Measurements from ENCODE around the gene N4BP3.

N4BP3 gene

GRCh38 chr5:178094345-178094744 is 19.0 kb upstream of the N4BP3 start:
- in situ Hi-C loops (cut with MboI; ENCODE audit: low sequenced_read_pairs): no loop called here

GRCh38 chr5:178098685-178099084 is 14.6 kb upstream of the N4BP3 start:
- in situ Hi-C loops (cut with MboI; ENCODE audit: low sequenced_read_pairs): no loop called here

- in situ Hi-C loops (cut with MboI; ENCODE audit: low sequenced_read_pairs): no loop called here
Observed at GRCh38 chr5:178103612-178104011, 9.7 kb upstream of the N4BP3 start.

- in situ Hi-C loops (cut with MboI; ENCODE audit: low sequenced_read_pairs): no loop called here
Observed at GRCh38 chr5:178104492-178104891, 8.8 kb upstream of the N4BP3 start.

- in situ Hi-C loops (cut with MboI; ENCODE audit: low sequenced_read_pairs): no loop called here
Observed at GRCh38 chr5:178106086-178106485, 7.2 kb upstream of the N4BP3 start.

- in situ Hi-C loops (cut with MboI; ENCODE audit: low sequenced_read_pairs): no loop called here
Observed at GRCh38 chr5:178106556-178107239, 6.6 kb upstream of the N4BP3 start.

GRCh38 chr5:178107756-178108310 is 5.5 kb upstream of the N4BP3 start:
- in situ Hi-C loops (cut with MboI; ENCODE audit: low sequenced_read_pairs): no loop called here

GRCh38 chr5:178108446-178108845 is 4.9 kb upstream of the N4BP3 start:
- in situ Hi-C loops (cut with MboI; ENCODE audit: low sequenced_read_pairs): no loop called here

GRCh38 chr5:178108966-178109365 is 4.4 kb upstream of the N4BP3 start:
- in situ Hi-C loops (cut with MboI; ENCODE audit: low sequenced_read_pairs): no loop called here

- in situ Hi-C loops (cut with MboI; ENCODE audit: low sequenced_read_pairs): no loop called here
Observed at GRCh38 chr5:178110511-178110910, 2.8 kb upstream of the N4BP3 start.

- in situ Hi-C loops (cut with MboI; ENCODE audit: low sequenced_read_pairs): no loop called here
Observed at GRCh38 chr5:178111925-178112324, 1.4 kb upstream of the N4BP3 start.

GRCh38 chr5:178112545-178112944 is 787 bp upstream of the N4BP3 start:
- in situ Hi-C loops (cut with MboI; ENCODE audit: low sequenced_read_pairs): no loop called here

GRCh38 chr5:178113841-178114324 is 551 bp downstream of the N4BP3 start:
- in situ Hi-C loops (cut with MboI; ENCODE audit: low sequenced_read_pairs): no loop called here

GRCh38 chr5:178114325-178115135 is 1.2 kb downstream of the N4BP3 start:
- in situ Hi-C loops (cut with MboI; ENCODE audit: low sequenced_read_pairs): no loop called here

GRCh38 chr5:178115136-178115813 is 1.9 kb downstream of the N4BP3 start:
- in situ Hi-C loops (cut with MboI; ENCODE audit: low sequenced_read_pairs): no loop called here

- in situ Hi-C loops (cut with MboI; ENCODE audit: low sequenced_read_pairs): no loop called here
Observed at GRCh38 chr5:178115814-178116142, 2.4 kb downstream of the N4BP3 start.

- in situ Hi-C loops (cut with MboI; ENCODE audit: low sequenced_read_pairs): no loop called here
Observed at GRCh38 chr5:178116143-178116885, 3.0 kb downstream of the N4BP3 start.

- in situ Hi-C loops (cut with MboI; ENCODE audit: low sequenced_read_pairs): no loop called here
Observed at GRCh38 chr5:178117923-178118701, 4.8 kb downstream of the N4BP3 start.

- in situ Hi-C loops (cut with MboI; ENCODE audit: low sequenced_read_pairs): no loop called here
Observed at GRCh38 chr5:178119915-178120606, 6.7 kb downstream of the N4BP3 start.

Measured in HL-60/S4 treated with retinoic acid at 250 ng/mL for 4 days and 3 days (cell line).